Dermis blood vessel endothelial cell (primary cell): ENCODE data around the gene ZBTB7C. TPM values are rescaled to one million over a fixed set of nuclear protein-coding genes. Genes with fewer than 3 reads are reported as not detected.
"Not testable (repeated sequence)": the region's sequence is repeated elsewhere in the genome, so short reads cannot be mapped to it uniquely, and the experiment has no call there.

ENCODE experiments used
- DNase-seq: peaks from one replicate; pipeline ENCODE4 v3.0.0; 2010
- total RNA-seq: library from RNA; depleted of rRNA; stranded (reverse); fragments of >200 nt; gene quantifications from 2 replicates; pipeline ENCODE4 v1.2.3, GENCODE V29; 2014

The ZBTB7C gene
- total RNA-seq, 1 donor from 2014 or later = not detected

- DNase-seq = no peak
Observed at GRCh38 chr18:48293954-48294898, 115.0 kb downstream of the ZBTB7C start.

- no peak for DNase-seq
Observed at GRCh38 chr18:48292782-48293424, 116.3 kb downstream of the ZBTB7C start.

GRCh38 chr18:48292229-48292628 is 117.0 kb downstream of the ZBTB7C start:
- no peak for DNase-seq

- no peak for DNase-seq
Observed at GRCh38 chr18:48290162-48290926, 118.8 kb downstream of the ZBTB7C start.

- DNase-seq = no peak
Observed at GRCh38 chr18:48284743-48285142, 124.4 kb downstream of the ZBTB7C start.

- DNase-seq = not testable (repeated sequence)
Observed at GRCh38 chr18:48284011-48284410, 125.2 kb downstream of the ZBTB7C start.

- not testable (repeated sequence) for DNase-seq
Observed at GRCh38 chr18:48281460-48281859, 127.7 kb downstream of the ZBTB7C start.

GRCh38 chr18:48279312-48279711 is 129.9 kb downstream of the ZBTB7C start:
- no peak for DNase-seq

GRCh38 chr18:48278081-48278480 is 131.1 kb downstream of the ZBTB7C start:
- no peak for DNase-seq

- DNase-seq = no peak
Observed at GRCh38 chr18:48274301-48274700, 134.9 kb downstream of the ZBTB7C start.

GRCh38 chr18:48270929-48271328 is 138.3 kb downstream of the ZBTB7C start:
- no peak for DNase-seq

- no peak for DNase-seq
Observed at GRCh38 chr18:48265328-48265727, 143.9 kb downstream of the ZBTB7C start.

- DNase-seq = no peak
Observed at GRCh38 chr18:48263914-48264902, 145.0 kb downstream of the ZBTB7C start.

- DNase-seq = no peak
Observed at GRCh38 chr18:48263192-48263853, 145.9 kb downstream of the ZBTB7C start.

- no peak for DNase-seq
Observed at GRCh38 chr18:48260237-48260636, 148.9 kb downstream of the ZBTB7C start.

GRCh38 chr18:48256848-48257247 is 152.3 kb downstream of the ZBTB7C start:
- DNase-seq = no peak

GRCh38 chr18:48254077-48254602 is 155.0 kb downstream of the ZBTB7C start:
- DNase-seq = no peak

GRCh38 chr18:48252525-48252924 is 156.7 kb downstream of the ZBTB7C start:
- DNase-seq = no peak

GRCh38 chr18:48250918-48251317 is 158.3 kb downstream of the ZBTB7C start:
- DNase-seq = no peak

- DNase-seq = no peak
Observed at GRCh38 chr18:48250362-48250907, 158.7 kb downstream of the ZBTB7C start.

- no peak for DNase-seq
Observed at GRCh38 chr18:48249854-48250253, 159.3 kb downstream of the ZBTB7C start.
